Activated naive CD4-positive, alpha-beta T cell treated with anti-CD3 and anti-CD28 coated beads, Interleukin-2, amount 50 U/mL, for 72 hours (primary cell): ENCODE results near the gene C16orf74. TPM values are rescaled to one million over a fixed set of nuclear protein-coding genes. Genes with fewer than 3 reads are reported as not detected.

ENCODE experiments used
- ATAC-seq, 2 donors: fragments of 150-1000 bp; cut with Tn5 transposase; 2 replicates each; pipeline ENCODE4 v1.10.0; 2021; ENCODE audit warnings: mild to moderate bottlenecking in 2 of 2, moderate library complexity in 2 of 2
- DNase-seq, 2 donors: peaks; one replicate each; pipeline ENCODE4 v3.0.0; 2021 to 2022; ENCODE audit warnings: low spot score in 2 of 2
- H3K27ac Mint-ChIP-seq, 2 donors: one replicate each; pipeline ENCODE4 v1.8.0; 2022; ENCODE audit warnings: mild to moderate bottlenecking in 2 of 2, mixed read lengths in 2 of 2
- H3K36me3 Mint-ChIP-seq, 2 donors: one replicate each; pipeline ENCODE4 v1.8.0; 2022; ENCODE audit warnings: mixed read lengths in 2 of 2
- H3K9me3 Mint-ChIP-seq, 2 donors: one replicate each; pipeline ENCODE4 v1.8.0; 2022; ENCODE audit warnings: mixed read lengths in 2 of 2
- total RNA-seq, 2 donors: library from RNA; stranded (reverse); gene quantifications; one replicate each; pipeline ENCODE4 v1.2.3, GENCODE V29; 2022

C16orf74 gene
- total RNA-seq, 2 donors from 2014 or later = 0.46 to 1.4 TPM

- no peak for ATAC-seq
- DNase-seq = no peak
- H3K9me3 Mint-ChIP-seq = no peaks in the 10 kb centered on the region
- no peaks in the 10 kb centered on the region for H3K36me3 Mint-ChIP-seq
- no peak overlapping the region for H3K27ac Mint-ChIP-seq
Measured at GRCh38 chr16:85759136-85759535, 8.2 kb upstream of the C16orf74 start.

DNA sequence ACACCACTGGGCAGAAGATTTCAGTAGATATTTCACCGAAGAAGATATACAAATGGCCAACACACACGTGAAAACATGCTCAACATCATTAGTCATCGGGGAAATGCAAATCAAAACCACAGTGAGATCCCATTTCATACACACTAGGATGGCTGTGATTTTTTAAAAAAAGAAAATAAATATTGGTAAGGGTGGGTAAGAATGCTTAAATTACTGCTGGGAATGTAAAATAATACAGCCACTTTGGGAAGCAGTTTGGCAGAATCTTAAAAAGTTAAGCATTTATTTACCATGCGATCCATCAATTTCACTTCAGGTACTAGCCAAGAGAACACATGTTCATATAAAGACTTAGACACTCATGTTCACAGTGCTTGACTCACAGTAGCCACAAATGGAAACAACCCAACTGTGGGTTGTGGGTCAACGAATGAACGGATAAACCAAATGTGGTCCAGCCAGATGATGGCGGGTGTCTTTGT is 6.5 kb upstream of the C16orf74 start:
- Mint-ChIP-seq H3K36me3 (no peaks in the 10 kb centered on the region), H3K27ac (peak overlapping the region in 1 of 2 donors; percentile 74), H3K9me3 (no peaks in the 10 kb centered on the region)
- ATAC-seq = peak; percentile 62 to 81
- DNase-seq = no peak

DNA sequence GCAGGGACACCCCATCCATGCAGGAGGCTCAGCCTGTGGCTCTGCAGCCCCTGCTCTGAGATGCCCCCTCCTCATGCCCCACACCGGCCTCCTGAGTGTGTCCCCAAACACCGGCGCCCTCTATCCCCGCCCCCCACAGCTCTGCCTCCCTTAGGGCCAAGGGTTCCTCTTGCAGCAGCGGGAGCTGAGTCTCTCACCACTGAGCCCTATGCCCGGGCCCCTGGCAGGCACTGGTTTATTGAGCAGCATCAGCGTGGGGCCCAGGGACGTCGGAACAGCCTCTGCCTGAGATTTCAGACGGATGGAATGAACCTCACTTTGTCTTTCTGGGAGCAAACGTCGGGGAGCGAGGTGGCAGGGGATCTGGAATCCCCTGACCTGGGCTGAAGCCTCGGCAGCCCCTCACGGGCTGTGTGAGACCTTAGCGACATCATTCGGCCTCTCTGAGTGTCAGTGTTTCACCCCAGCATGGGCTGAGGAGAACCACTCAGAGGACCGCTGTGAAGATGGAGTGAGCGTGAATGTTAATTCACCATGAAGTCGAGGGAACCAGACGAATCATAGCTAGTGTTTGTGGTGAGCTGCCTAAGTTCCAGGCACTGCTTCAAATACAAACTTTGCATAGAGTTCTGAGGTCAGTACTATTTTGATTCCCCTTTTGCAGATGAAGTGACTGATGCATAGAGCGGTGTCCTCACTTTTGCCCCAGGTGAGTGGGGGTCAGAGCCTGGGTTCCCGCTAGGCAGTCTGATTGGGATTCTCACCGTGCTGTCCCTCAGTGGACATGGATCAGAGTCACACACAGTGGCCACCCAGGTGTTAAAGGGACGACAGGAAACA is 5.3 kb upstream of the C16orf74 start:
- DNase-seq (no peak), ATAC-seq (peak; percentile 56 to 61)
- Mint-ChIP-seq H3K9me3 (no peaks in the 10 kb centered on the region), H3K27ac (peak overlapping the region in 1 of 2 donors; percentile 74), H3K36me3 (no peaks in the 10 kb centered on the region)

DNA sequence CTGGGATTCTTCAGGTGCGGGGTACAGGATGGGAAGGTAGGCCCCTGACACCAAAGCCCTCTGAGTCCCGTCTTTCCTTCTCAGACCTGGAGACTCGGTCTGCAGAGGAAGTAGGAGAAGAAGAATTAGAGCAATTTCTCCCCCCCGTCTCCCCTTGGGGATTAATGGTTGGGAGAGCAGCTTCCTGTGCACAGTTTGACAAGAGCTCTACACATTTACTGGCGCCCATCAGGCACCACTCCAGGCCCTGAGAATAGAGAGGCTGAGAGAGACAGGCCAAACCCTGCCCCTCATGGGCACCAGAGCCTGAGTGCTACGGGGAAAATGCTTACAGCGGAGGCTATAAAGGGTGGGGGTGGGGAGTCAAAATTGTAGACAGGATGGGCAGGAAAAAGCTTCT is 3.5 kb upstream of the C16orf74 start:
- Mint-ChIP-seq H3K27ac (peak overlapping the region in 1 of 2 donors; percentile 30), H3K36me3 (no peaks in the 10 kb centered on the region), H3K9me3 (no peaks in the 10 kb centered on the region)
- DNase-seq (no peak), ATAC-seq (no peak)

DNA sequence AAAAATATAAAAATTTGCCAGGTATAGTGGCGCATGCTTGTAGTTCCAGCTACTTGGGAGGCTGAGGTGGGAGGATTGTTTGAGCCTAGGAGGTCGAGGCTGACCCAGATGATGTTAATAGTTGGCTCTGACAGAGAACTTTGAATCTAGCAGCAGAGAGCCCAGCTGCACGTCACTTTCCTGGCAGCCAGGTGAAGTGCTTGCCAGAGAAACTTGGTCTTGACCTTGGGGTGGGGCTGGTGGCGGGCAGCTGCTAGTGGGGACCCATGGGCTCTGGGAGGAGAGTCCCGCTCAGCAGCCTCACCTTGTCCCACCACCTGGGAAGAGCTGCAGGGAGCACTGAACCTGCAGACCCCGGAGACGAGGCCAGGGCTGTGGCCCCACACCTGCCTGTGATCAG is 3.1 kb upstream of the C16orf74 start:
- Mint-ChIP-seq H3K27ac (peak overlapping the region in 1 of 2 donors; percentile 30), H3K36me3 (no peaks in the 10 kb centered on the region), H3K9me3 (no peaks in the 10 kb centered on the region)
- DNase-seq = no peak
- no peak for ATAC-seq

- no peaks in the 10 kb centered on the region for H3K36me3 Mint-ChIP-seq
- no peaks in the 10 kb centered on the region for H3K9me3 Mint-ChIP-seq
- no peak for ATAC-seq
- no peak overlapping the region for H3K27ac Mint-ChIP-seq
- DNase-seq = no peak
Measured at GRCh38 chr16:85753559-85753958, 2.7 kb upstream of the C16orf74 start.

GRCh38 chr16:85752511-85753420 is 1.9 kb upstream of the C16orf74 start:
- no peaks in the 10 kb centered on the region for H3K36me3 Mint-ChIP-seq
- no peaks in the 10 kb centered on the region for H3K9me3 Mint-ChIP-seq
- no peak for DNase-seq
- no peak for ATAC-seq
- H3K27ac Mint-ChIP-seq = no peak overlapping the region

DNA sequence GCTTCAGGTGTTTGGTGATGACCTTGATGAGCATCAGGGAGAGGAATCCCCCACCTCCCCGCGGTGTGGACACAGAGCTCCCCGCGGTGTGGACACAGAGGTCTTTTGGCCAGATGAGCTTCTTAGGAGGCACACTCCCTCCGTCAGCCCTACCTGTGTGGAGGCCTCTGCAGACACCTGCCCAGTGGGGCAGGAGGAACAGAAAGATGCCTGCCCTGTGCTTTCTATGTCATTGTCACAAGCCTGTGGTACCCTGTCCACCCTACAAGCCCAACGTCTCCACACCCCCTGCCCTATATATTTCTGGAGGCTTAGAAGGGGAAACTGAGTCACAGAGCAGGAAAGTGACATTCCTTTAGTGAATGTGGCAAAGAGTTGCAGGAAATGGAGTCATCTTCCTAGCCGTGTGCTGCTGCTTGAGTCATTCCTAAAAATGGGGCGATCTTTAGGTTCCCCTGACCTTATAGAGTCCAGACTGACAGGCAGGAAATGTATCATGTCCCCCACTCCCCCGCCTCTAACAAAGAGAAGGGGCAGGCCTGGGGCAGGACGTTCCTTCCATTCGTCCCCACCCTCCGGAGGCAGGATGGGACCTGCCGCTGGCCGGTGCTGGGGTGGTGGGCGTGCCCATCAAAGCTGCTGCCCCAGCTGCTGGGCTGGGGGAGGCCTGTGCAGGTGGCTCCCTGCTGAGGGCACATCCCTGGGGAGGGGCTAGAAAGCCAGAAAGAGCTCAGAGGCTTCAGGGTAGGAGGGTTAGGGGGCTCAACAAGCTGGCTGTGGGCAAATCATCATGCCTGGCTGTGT is 1.0 kb upstream of the C16orf74 start:
- no peaks in the 10 kb centered on the region for H3K36me3 Mint-ChIP-seq
- no peaks in the 10 kb centered on the region for H3K9me3 Mint-ChIP-seq
- ATAC-seq = peak; percentile 16 to 76
- no peak overlapping the region for H3K27ac Mint-ChIP-seq
- no peak for DNase-seq

DNA sequence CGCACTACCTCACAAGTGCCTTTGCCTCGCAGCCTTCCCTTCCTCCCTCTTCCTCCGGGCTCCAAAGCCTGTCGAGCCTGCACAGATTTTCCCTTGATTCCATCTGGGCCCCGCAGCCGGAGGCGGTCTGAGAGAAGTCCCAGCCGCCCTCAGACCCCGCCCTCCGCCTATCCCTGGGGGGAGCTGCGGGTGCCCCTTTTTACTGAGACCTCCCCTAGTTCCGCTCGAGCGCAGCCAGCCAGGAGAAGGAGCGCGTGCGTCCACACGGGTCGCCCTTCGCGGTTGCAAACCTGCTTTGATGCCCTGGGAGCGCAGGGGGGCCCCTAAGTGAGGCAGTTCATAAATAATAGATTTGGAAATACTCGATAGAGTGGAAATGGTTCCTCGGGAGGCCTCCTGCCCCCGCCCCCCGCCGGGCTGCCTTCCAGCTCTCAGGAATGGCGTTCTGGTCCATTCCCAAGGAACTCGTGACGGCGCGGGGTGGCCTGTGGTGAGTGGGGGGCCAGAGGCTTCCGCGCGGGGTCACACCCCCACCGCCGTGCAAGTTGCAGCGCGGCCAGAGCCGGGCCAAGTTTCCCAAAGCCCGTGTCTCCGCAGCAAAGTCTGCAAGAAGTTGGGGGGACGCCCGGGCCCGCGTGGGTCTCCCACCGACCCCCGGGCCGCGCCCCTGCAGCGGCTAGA is 610 bp downstream of the C16orf74 start:
- ATAC-seq (no peak), DNase-seq (no peak)
- Mint-ChIP-seq H3K36me3 (no peaks in the 10 kb centered on the region), H3K27ac (no peak overlapping the region), H3K9me3 (no peaks in the 10 kb centered on the region)

DNA sequence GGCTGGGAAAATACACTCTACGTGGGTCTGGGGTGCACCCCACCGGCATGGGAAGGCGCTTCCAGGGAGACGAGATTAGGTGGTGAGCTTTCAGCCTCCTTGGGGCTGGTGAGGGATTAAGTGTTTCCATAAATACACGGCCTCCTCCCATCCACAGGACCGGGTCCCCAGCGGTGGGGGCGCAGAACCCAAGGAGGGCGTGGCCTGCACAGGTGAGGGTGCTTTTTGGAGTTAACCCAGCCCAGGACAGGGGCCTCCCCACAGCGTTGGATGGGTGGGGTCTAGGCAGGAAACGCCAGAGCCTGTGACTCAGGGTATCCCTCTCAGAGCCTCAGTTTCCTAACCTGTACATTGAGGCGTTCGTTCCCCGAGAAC is 1.1 kb downstream of the C16orf74 start:
- Mint-ChIP-seq H3K36me3 (no peaks in the 10 kb centered on the region), H3K9me3 (no peaks in the 10 kb centered on the region), H3K27ac (no peak overlapping the region)
- DNase-seq (no peak), ATAC-seq (peak in 1 of 2 donors; percentile 13)

- ATAC-seq (no peak), DNase-seq (no peak)
- Mint-ChIP-seq H3K27ac (no peak overlapping the region), H3K36me3 (no peaks in the 10 kb centered on the region), H3K9me3 (no peaks in the 10 kb centered on the region)
Measured at GRCh38 chr16:85746460-85747215, 4.3 kb downstream of the C16orf74 start.

- Mint-ChIP-seq H3K9me3 (no peaks in the 10 kb centered on the region), H3K27ac (peak overlapping the region in 1 of 2 donors; percentile 36), H3K36me3 (no peaks in the 10 kb centered on the region)
- DNase-seq (no peak), ATAC-seq (no peak)
Measured at GRCh38 chr16:85738923-85739715, 11.8 kb downstream of the C16orf74 start.

DNA sequence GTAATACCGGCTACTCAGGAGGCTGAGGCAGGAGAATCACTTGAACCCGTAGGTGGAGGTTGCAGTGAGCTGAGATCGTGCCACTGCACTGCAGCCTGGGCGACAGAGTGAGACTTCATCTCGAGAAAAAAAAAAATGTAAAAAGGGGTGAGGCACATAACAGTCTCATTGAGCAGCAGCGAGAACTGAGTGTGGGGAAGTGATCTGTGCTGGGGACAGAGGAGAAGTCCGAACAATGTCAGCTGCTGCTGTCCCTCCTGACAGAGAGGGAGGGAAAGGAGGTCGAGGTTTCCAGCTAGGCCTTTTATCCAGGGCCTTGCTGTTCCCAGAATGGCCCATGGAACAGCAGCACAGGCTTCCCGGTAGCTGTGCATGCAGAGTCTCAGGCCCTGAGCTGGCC is 14.0 kb downstream of the C16orf74 start:
- ATAC-seq (no peak), DNase-seq (no peak)
- no peak overlapping the region for H3K27ac Mint-ChIP-seq
- H3K36me3 Mint-ChIP-seq = no peaks in the 10 kb centered on the region
- H3K9me3 Mint-ChIP-seq = no peaks in the 10 kb centered on the region

GRCh38 chr16:85735946-85736345 is 14.9 kb downstream of the C16orf74 start:
- Mint-ChIP-seq H3K36me3 (no peaks in the 10 kb centered on the region), H3K27ac (peak overlapping the region in 1 of 2 donors; percentile 44), H3K9me3 (no peaks in the 10 kb centered on the region)
- ATAC-seq = no peak
- DNase-seq = no peak

DNA sequence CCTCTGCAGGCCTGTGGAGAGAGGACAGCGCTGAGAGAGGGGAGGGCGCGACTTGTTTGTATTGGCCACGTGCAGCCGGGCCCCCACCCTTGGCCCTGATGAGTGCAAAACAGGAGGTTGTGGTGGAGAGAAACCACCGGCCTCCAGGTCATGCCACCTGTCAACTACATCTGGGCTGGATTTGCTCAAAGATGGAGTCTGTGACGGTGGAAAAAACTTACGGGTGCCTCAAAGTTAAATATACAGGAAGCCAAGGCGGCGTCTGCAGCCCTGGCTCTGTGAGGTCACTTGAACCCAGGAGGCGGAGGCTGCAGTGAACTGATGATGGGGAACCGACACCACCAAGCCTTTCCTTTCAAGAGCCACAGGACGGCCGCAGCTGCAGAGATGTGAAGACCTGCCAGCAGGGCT is 15.7 kb downstream of the C16orf74 start:
- ATAC-seq (peak; percentile 78 to 80), DNase-seq (no peak)
- Mint-ChIP-seq H3K9me3 (no peaks in the 10 kb centered on the region), H3K36me3 (no peaks in the 10 kb centered on the region), H3K27ac (peak overlapping the region in 1 of 2 donors; percentile 44)
